K562 (cell line): Measurements from ENCODE around the gene RASGEF1C. TPM values are rescaled to one million over a fixed set of nuclear protein-coding genes. Genes with fewer than 3 reads are reported as not detected.

Experiments used
- ARID4B ChIP-seq: sonication (generic); formaldehyde crosslinking; IDR thresholded peaks from 2 replicates; pipeline ENCODE4 v1.8.0; 2022; ENCODE audit warnings: mild to moderate bottlenecking, missing genetic modification reagents
- CBX2 ChIP-seq: fragments of 200-600 bp; sonication (generic); IDR thresholded peaks from one replicate; pipeline ENCODE4 v1.6.1; 2012; ENCODE audit warnings: mild to moderate bottlenecking, low read length, inconsistent platforms; ENCODE audit not compliant: insufficient read depth, poor library complexity, severe bottlenecking
- CUX1 ChIP-seq: fragments of 200-800 bp; sonication (Bioruptor generic); IDR thresholded peaks from 2 replicates; pipeline ENCODE4 v1.6.1; 2016; ENCODE audit warnings: missing genetic modification characterization, missing compliant biosample characterization
- DPF2 ChIP-seq: fragments of 450-650 bp; IDR thresholded peaks from 2 replicates; pipeline ENCODE4 v1.6.1; 2016
- HDAC1 ChIP-seq, 2 experiments: fragments of 450-650 bp; IDR thresholded peaks; 2 replicates each; pipeline ENCODE4 v1.6.1; 2016 to 2017; ENCODE audit warnings: inconsistent platforms in 1 of 2, mild to moderate bottlenecking in 1 of 2, moderate library complexity in 1 of 2
- KLF13 ChIP-seq: fragments of 450-650 bp; IDR thresholded peaks from 2 replicates; pipeline ENCODE4 v1.6.1; 2016; ENCODE audit warnings: missing genetic modification characterization, low read depth, mild to moderate bottlenecking, missing compliant biosample characterization, moderate library complexity, borderline replicate concordance
- MAZ ChIP-seq, 2 experiments: fragments of 450-650 bp in 1 of 2; sonication (generic) in 1 of 2; formaldehyde crosslinking; IDR thresholded peaks in 1 of 2; conservative IDR thresholded peaks in 1 of 2; 2 replicates each; pipeline versions ENCODE4 v1.4.0 to v1.5.0; 2020; ENCODE audit warnings: mild to moderate bottlenecking in 1 of 2, missing genetic modification reagents in 1 of 2
- MXD1 ChIP-seq: fragments of 250-450 bp; sonication (Bioruptor Pico); IDR thresholded peaks from 2 replicates; pipeline ENCODE4 v1.8.0; 2021; ENCODE audit warnings: borderline replicate concordance, mild to moderate bottlenecking, moderate library complexity; ENCODE audit not compliant: poor library complexity, severe bottlenecking
- POLR2AphosphoS2 ChIP-seq: IDR thresholded peaks from 2 replicates; pipeline ENCODE4 v1.6.1; 2012; ENCODE audit warnings: low read length, improper control_type of control experiment
- RAD21 ChIP-seq, 2 experiments: fragments of 250-450 bp in 1 of 2; fragments of 450-650 bp in 1 of 2; sonication (Bioruptor Pico) in 1 of 2; formaldehyde crosslinking in 1 of 2; IDR thresholded peaks in 1 of 2; conservative IDR thresholded peaks in 1 of 2; 2 replicates each; pipeline versions ENCODE4 v1.4.0 to v1.8.0; 2020 to 2022; ENCODE audit warnings: mild to moderate bottlenecking in 2 of 2, moderate library complexity in 1 of 2
- SP2 ChIP-seq: IDR thresholded peaks from 2 replicates; pipeline ENCODE4 v1.6.1; 2011; ENCODE audit warnings: mild to moderate bottlenecking, low read depth, low read length, moderate library complexity; ENCODE audit not compliant: poor library complexity, severe bottlenecking; ENCODE audit errors: extremely low read depth
- SPI1 ChIP-seq: IDR thresholded peaks from 2 replicates; pipeline ENCODE4 v1.6.1; 2011; ENCODE audit warnings: low read depth, low read length, control low read depth, borderline replicate concordance
- WHSC1 ChIP-seq: IDR thresholded peaks from one replicate; pipeline ENCODE4 v1.6.1; 2012; ENCODE audit warnings: low read length, control low read depth, inconsistent platforms
- YBX1 ChIP-seq: fragments of 450-650 bp; IDR thresholded peaks from 2 replicates; pipeline ENCODE4 v1.7.1; 2016; ENCODE audit warnings: mild to moderate bottlenecking
- ZNF354B ChIP-seq: fragments of 250-450 bp; sonication (Bioruptor Pico); IDR thresholded peaks from 2 replicates; pipeline ENCODE4 v1.4.0; 2020
- ZNF75A ChIP-seq: fragments of 450-650 bp; formaldehyde crosslinking; IDR thresholded peaks from 2 replicates; pipeline ENCODE4 v1.4.0; 2020; ENCODE audit warnings: mild to moderate bottlenecking
- polyA plus RNA-seq, 8 experiments: library from polyadenylated mRNA; depleted of rRNA in 4 of 8; stranded (reverse) in 5 of 8; unstranded in 3 of 8; fragments of >200 nt; fragmentation: Nextera tagmentation in 2 of 8; fragmentation: Illumina TruSeq in 1 of 8; extraction: Ambion mirVana in 2 of 8; extraction: Trizol in 1 of 8; gene quantifications; 2 replicates each; pipeline versions ENCODE4 v1.2.1 to v1.2.3, GENCODE V29; 2011 to 2014; ENCODE audit warnings: inconsistent platforms in 1 of 8, missing spikeins in 1 of 8
- total RNA-seq, 7 experiments: library from RNA; depleted of rRNA in 6 of 7; stranded (reverse); fragments of >200 nt in 6 of 7; fragmentation: Illumina TruSeq in 2 of 7; extraction: Trizol in 2 of 7; gene quantifications; 2 replicates each; pipeline versions ENCODE4 v1.2.1 to v1.2.3, GENCODE V29; 2011 to 2021; ENCODE audit warnings: low replicate concordance in 1 of 7
- TF ChIP-seq, protein P1 (sequence below): fragments of 250-450 bp; sonication (Bioruptor Pico); IDR thresholded peaks from 2 replicates; pipeline ENCODE4 v1.8.0; 2021; ENCODE audit warnings: mild to moderate bottlenecking, moderate library complexity

RASGEF1C gene
- total and polyA plus RNA-seq, 9 of the 15 experiments (the other 6 are each of a cell fraction or from before 2014, with no cell fraction given), result 0.04 to 1.1 (median 0.21) TPM; not detected in 4

DNA sequence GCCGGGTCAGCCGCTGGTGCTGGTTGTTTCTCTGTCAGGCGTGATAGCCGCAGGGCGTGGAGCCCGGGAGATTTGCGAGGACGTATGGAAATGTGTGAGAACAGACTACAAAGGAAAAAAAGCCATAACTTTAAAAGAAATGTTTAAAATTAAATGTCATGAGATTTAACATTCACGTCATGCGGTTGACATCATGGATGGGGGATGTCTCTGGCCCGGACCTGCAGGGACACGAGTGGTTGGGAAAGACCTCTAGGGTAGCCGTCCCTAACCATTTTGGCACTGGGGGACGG, 136.8 kb downstream of the RASGEF1C start (continued):
- peak; percentile 49; the same call in 1 of the 2 replicates for TF ChIP-seq DPF2
- TF ChIP-seq WHSC1, result no peak
- TF ChIP-seq CUX1 (CRISPR knock-in tag), result no peak; the same call in 1 of the 2 replicates
- TF ChIP-seq, protein P1, sequence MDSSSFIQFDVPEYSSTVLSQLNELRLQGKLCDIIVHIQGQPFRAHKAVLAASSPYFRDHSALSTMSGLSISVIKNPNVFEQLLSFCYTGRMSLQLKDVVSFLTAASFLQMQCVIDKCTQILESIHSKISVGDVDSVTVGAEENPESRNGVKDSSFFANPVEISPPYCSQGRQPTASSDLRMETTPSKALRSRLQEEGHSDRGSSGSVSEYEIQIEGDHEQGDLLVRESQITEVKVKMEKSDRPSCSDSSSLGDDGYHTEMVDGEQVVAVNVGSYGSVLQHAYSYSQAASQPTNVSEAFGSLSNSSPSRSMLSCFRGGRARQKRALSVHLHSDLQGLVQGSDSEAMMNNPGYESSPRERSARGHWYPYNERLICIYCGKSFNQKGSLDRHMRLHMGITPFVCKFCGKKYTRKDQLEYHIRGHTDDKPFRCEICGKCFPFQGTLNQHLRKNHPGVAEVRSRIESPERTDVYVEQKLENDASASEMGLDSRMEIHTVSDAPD (CRISPR knock-in tag), result no peak
- TF ChIP-seq YBX1, result no peak
- no peak for TF ChIP-seq ZNF75A (CRISPR knock-in tag)
- no peak for TF ChIP-seq KLF13 (tag)
- no peak for TF ChIP-seq ARID4B
- TF ChIP-seq MAZ (CRISPR knock-in tag; conservative IDR thresholded peaks at IDR 0.05 in 1 of 2, IDR thresholded peaks at IDR 0.05 in 1 of 2), result 0 out of 4 replicates have a peak, but pooled peaks of 1 of the 2 experiments have one; percentile 4
- TF ChIP-seq RAD21 (CRISPR knock-in tag; conservative IDR thresholded peaks at IDR 0.05 in 1 of 2, IDR thresholded peaks at IDR 0.05 in 1 of 2), result no peak
- TF ChIP-seq MXD1, result no peak
- no peak for TF ChIP-seq HDAC1 (IDR thresholded peaks at IDR 0.05)
- no peak for TF ChIP-seq POLR2AphosphoS2
- 0 out of 2 replicates have a peak, but pooled peaks have one; percentile 35 for TF ChIP-seq ZNF354B (CRISPR knock-in tag)
- TF ChIP-seq SPI1, result no peak
- TF ChIP-seq SP2, result no peak
- no peak for TF ChIP-seq CBX2
